MM.1S (cell line): ENCODE measurements around the gene GABRD.

ENCODE experiments used
- EZH2 ChIP-seq: fragments of 300-600 bp; sonication (generic); optimal IDR thresholded peaks from 2 replicates; pipeline ENCODE3; 2017; ENCODE audit warnings: low read depth, mild to moderate bottlenecking, antibody characterized with exemption, low read length, mixed read lengths
- EZH2phosphoT487 ChIP-seq: fragments of 300-600 bp; sonication (generic); IDR thresholded peaks from 2 replicates; pipeline ENCODE4 v1.6.1; 2018; ENCODE audit warnings: antibody characterized with exemption, low read length
- TF ChIP-seq, protein P1 (sequence below): fragments of 300-600 bp; sonication (generic); IDR thresholded peaks from 2 replicates; pipeline ENCODE4 v1.5.1; 2016; ENCODE audit warnings: antibody characterized with exemption, low read length, mixed read lengths

- TF ChIP-seq, protein P1, sequence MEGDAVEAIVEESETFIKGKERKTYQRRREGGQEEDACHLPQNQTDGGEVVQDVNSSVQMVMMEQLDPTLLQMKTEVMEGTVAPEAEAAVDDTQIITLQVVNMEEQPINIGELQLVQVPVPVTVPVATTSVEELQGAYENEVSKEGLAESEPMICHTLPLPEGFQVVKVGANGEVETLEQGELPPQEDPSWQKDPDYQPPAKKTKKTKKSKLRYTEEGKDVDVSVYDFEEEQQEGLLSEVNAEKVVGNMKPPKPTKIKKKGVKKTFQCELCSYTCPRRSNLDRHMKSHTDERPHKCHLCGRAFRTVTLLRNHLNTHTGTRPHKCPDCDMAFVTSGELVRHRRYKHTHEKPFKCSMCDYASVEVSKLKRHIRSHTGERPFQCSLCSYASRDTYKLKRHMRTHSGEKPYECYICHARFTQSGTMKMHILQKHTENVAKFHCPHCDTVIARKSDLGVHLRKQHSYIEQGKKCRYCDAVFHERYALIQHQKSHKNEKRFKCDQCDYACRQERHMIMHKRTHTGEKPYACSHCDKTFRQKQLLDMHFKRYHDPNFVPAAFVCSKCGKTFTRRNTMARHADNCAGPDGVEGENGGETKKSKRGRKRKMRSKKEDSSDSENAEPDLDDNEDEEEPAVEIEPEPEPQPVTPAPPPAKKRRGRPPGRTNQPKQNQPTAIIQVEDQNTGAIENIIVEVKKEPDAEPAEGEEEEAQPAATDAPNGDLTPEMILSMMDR: no peak
- no peak for TF ChIP-seq EZH2
- TF ChIP-seq EZH2phosphoT487: no peak
Measured at GRCh38 chr1:2067981-2068380, 48.8 kb downstream of the GABRD start.
